Measurements from ENCODE around the gene POR. TPM values are rescaled to one million over a fixed set of nuclear protein-coding genes. Genes with fewer than 3 reads are reported as not detected.

POR gene
- total and polyA plus RNA-seq, 2 of the 13 experiments (the other 11 are each of a cell fraction or from before 2014, with no cell fraction given): 145 to 266 TPM

DNA sequence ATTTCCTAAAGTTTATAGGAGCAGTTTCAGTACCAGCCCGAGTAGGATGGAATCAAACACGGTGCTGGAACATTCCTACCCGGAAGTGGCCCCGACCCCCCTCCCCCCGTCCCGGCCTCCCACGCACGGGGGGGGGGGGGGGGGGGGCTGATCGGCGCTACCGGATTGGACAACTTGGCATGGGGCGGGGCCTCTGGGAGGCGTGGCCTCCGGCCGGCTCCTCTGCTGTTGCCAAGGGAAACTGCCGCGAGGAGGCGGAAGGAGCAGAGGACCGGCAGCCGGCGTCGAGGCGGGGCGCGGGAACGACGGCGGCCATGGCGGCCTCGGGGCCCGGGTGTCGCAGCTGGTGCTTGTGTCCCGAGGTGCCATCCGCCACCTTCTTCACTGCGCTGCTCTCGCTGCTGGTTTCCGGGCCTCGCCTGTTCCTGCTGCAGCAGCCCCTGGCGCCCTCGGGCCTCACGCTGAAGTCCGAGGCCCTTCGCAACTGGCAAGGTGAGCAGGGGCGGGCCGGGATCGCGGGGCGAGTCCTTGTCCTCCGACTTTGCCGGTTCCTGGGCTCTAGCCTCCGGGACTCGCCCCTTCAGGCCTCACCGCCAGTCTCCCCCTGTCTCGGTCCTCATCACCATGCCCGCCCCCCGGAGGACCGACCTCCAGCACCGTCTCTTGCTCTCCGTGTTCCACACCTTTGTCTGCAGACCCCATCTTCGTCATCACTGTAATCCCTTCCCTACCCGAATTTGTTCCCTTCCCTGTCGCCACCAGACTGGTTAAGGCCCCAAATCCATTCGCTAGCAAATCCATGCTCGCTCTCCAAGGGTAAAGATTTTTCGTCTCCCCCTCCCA lies 36.0 kb upstream of the POR start, which contains the start of gene RHBDD2 (continued):
- TF ChIP-seq, protein P1, sequence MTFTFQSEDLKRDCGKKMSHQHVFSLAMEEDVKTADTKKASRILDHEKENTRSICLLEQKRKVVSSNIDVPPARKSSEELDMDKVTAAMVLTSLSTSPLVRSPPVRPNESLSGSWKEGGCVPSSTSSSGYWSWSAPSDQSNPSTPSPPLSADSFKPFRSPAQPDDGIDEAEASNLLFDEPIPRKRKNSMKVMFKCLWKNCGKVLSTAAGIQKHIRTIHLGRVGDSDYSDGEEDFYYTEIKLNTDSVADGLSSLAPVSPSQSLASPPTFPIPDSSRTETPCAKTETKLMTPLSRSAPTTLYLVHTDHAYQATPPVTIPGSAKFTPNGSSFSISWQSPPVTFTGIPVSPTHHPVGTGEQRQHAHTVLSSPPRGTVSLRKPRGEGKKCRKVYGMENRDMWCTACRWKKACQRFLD (CRISPR knock-in tag; IDR thresholded peaks at IDR 0.05; ENCODE audit: borderline replicate concordance): peak; percentile 66; the same call in 1 of the 2 replicates
- TF ChIP-seq ZNF7 (CRISPR knock-in tag; IDR thresholded peaks at IDR 0.05) (no peak), ZNF260 (CRISPR knock-in tag; IDR thresholded peaks at IDR 0.05; ENCODE audit: borderline replicate concordance, low read depth) (no peak), ZNF703 (CRISPR knock-in tag; IDR thresholded peaks at IDR 0.05; ENCODE audit: borderline replicate concordance) (0 out of 2 replicates have a peak, but pooled peaks have one; percentile 33), EZH2 (conservative IDR thresholded peaks at IDR 0.05; ENCODE audit: low read depth, low read length) (no peak), ZNF792 (CRISPR knock-in tag; IDR thresholded peaks at IDR 0.05) (no peak; the same call in 1 of the 2 replicates), HNRNPH1 (optimal IDR thresholded peaks at IDR 0.05; ENCODE audit: low read depth, low read length) (no peak), ZNF572 (CRISPR knock-in tag; IDR thresholded peaks at IDR 0.05) (no peak)
- TF ChIP-seq, protein P2, sequence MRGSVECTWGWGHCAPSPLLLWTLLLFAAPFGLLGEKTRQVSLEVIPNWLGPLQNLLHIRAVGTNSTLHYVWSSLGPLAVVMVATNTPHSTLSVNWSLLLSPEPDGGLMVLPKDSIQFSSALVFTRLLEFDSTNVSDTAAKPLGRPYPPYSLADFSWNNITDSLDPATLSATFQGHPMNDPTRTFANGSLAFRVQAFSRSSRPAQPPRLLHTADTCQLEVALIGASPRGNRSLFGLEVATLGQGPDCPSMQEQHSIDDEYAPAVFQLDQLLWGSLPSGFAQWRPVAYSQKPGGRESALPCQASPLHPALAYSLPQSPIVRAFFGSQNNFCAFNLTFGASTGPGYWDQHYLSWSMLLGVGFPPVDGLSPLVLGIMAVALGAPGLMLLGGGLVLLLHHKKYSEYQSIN (CRISPR knock-in tag; IDR thresholded peaks at IDR 0.05; ENCODE audit: borderline replicate concordance): no peak
- TF ChIP-seq, protein P3, sequence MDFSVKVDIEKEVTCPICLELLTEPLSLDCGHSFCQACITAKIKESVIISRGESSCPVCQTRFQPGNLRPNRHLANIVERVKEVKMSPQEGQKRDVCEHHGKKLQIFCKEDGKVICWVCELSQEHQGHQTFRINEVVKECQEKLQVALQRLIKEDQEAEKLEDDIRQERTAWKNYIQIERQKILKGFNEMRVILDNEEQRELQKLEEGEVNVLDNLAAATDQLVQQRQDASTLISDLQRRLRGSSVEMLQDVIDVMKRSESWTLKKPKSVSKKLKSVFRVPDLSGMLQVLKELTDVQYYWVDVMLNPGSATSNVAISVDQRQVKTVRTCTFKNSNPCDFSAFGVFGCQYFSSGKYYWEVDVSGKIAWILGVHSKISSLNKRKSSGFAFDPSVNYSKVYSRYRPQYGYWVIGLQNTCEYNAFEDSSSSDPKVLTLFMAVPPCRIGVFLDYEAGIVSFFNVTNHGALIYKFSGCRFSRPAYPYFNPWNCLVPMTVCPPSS (IDR thresholded peaks at IDR 0.05): no peak
- TF ChIP-seq, protein P4, sequence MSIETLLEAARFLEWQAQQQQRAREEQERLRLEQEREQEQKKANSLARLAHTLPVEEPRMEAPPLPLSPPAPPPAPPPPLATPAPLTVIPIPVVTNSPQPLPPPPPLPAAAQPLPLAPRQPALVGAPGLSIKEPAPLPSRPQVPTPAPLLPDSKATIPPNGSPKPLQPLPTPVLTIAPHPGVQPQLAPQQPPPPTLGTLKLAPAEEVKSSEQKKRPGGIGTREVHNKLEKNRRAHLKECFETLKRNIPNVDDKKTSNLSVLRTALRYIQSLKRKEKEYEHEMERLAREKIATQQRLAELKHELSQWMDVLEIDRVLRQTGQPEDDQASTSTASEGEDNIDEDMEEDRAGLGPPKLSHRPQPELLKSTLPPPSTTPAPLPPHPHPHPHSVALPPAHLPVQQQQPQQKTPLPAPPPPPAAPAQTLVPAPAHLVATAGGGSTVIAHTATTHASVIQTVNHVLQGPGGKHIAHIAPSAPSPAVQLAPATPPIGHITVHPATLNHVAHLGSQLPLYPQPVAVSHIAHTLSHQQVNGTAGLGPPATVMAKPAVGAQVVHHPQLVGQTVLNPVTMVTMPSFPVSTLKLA (IDR thresholded peaks at IDR 0.05): no peak
- TF ChIP-seq, protein P5, sequence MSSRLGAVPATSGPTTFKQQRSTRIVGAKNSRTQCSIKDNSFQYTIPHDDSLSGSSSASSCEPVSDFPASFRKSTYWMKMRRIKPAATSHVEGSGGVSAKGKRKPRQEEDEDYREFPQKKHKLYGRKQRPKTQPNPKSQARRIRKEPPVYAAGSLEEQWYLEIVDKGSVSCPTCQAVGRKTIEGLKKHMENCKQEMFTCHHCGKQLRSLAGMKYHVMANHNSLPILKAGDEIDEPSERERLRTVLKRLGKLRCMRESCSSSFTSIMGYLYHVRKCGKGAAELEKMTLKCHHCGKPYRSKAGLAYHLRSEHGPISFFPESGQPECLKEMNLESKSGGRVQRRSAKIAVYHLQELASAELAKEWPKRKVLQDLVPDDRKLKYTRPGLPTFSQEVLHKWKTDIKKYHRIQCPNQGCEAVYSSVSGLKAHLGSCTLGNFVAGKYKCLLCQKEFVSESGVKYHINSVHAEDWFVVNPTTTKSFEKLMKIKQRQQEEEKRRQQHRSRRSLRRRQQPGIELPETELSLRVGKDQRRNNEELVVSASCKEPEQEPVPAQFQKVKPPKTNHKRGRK (CRISPR knock-in tag; IDR thresholded peaks at IDR 0.05): no peak
- TF ChIP-seq, protein P6, sequence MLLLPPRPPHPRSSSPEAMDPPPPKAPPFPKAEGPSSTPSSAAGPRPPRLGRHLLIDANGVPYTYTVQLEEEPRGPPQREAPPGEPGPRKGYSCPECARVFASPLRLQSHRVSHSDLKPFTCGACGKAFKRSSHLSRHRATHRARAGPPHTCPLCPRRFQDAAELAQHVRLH (CRISPR knock-in tag; IDR thresholded peaks at IDR 0.05; ENCODE audit: borderline replicate concordance, low read depth): no peak
- TF ChIP-seq, protein P7, sequence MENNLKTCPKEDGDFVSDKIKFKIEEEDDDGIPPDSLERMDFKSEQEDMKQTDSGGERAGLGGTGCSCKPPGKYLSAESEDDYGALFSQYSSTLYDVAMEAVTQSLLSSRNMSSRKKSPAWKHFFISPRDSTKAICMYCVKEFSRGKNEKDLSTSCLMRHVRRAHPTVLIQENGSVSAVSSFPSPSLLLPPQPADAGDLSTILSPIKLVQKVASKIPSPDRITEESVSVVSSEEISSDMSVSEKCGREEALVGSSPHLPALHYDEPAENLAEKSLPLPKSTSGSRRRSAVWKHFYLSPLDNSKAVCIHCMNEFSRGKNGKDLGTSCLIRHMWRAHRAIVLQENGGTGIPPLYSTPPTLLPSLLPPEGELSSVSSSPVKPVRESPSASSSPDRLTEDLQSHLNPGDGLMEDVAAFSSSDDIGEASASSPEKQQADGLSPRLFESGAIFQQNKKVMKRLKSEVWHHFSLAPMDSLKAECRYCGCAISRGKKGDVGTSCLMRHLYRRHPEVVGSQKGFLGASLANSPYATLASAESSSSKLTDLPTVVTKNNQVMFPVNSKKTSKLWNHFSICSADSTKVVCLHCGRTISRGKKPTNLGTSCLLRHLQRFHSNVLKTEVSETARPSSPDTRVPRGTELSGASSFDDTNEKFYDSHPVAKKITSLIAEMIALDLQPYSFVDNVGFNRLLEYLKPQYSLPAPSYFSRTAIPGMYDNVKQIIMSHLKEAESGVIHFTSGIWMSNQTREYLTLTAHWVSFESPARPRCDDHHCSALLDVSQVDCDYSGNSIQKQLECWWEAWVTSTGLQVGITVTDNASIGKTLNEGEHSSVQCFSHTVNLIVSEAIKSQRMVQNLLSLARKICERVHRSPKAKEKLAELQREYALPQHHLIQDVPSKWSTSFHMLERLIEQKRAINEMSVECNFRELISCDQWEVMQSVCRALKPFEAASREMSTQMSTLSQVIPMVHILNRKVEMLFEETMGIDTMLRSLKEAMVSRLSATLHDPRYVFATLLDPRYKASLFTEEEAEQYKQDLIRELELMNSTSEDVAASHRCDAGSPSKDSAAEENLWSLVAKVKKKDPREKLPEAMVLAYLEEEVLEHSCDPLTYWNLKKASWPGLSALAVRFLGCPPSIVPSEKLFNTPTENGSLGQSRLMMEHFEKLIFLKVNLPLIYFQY (CRISPR knock-in tag; IDR thresholded peaks at IDR 0.05; ENCODE audit: borderline replicate concordance): no peak
